GM12891 (cell line): ENCODE data around the gene RALGAPA2.

Source experiments
- PAX5 ChIP-seq: IDR thresholded peaks from 2 replicates; pipeline ENCODE4 v1.6.1; 2011; ENCODE audit warnings: low read length, moderate library complexity, mild to moderate bottlenecking; ENCODE audit not compliant: insufficient read depth, severe bottlenecking
- POLR2A ChIP-seq: IDR thresholded peaks from 2 replicates; pipeline ENCODE4 v1.6.1; 2011; ENCODE audit warnings: low read depth, low read length, control low read depth
- POLR2AphosphoS5 ChIP-seq: IDR thresholded peaks from 2 replicates; pipeline ENCODE4 v1.6.1; 2011; ENCODE audit warnings: low read depth, low read length, control low read depth
- TAF1 ChIP-seq: IDR thresholded peaks from 2 replicates; pipeline ENCODE4 v1.6.1; 2011; ENCODE audit warnings: low read depth, low read length, control low read depth

- TF ChIP-seq POLR2AphosphoS5 = no peak
- no peak for TF ChIP-seq POLR2A
- TF ChIP-seq PAX5 = no peak
- no peak for TF ChIP-seq TAF1
Observed at GRCh38 chr20:20371083-20371482, 341.4 kb downstream of the RALGAPA2 start.
